GM23248 (cell line): ENCODE measurements around the gene LRRC4B. TPM values are rescaled to one million over a fixed set of nuclear protein-coding genes. Genes with fewer than 3 reads are reported as not detected.

Experiments used
- DNase-seq: peaks from one replicate; pipeline ENCODE4 v3.0.0-alpha.2; 2015
- H2AFZ ChIP-seq: fragments of 200-600 bp; sonication (generic); 2 replicates; pipeline ENCODE4 v1.6.1; 2016; ENCODE audit warnings: antibody characterized with exemption
- H3F3A ChIP-seq: fragments of 200-600 bp; sonication (generic); 2 replicates; pipeline ENCODE4 v1.6.1; 2016; ENCODE audit warnings: mild to moderate bottlenecking, antibody characterized with exemption, mixed run types; ENCODE audit not compliant: insufficient read depth
- H3K27ac ChIP-seq: fragments of 200-600 bp; sonication (generic); 2 replicates; pipeline ENCODE4 v1.5.1; 2016; ENCODE audit warnings: mild to moderate bottlenecking
- H3K27me3 ChIP-seq: fragments of 200-600 bp; sonication (generic); replicated peaks from 2 replicates; pipeline ENCODE4 v1.6.1; 2016; ENCODE audit warnings: mild to moderate bottlenecking; ENCODE audit not compliant: insufficient read depth
- H3K36me3 ChIP-seq: fragments of 200-600 bp; sonication (generic); 2 replicates; pipeline ENCODE4 v1.6.1; 2016; ENCODE audit warnings: low read depth, mild to moderate bottlenecking
- H3K4me1 ChIP-seq: fragments of 200-600 bp; sonication (generic); 2 replicates; pipeline ENCODE4 v1.6.1; 2016; ENCODE audit warnings: mild to moderate bottlenecking; ENCODE audit not compliant: insufficient read depth
- H3K4me2 ChIP-seq: fragments of 200-600 bp; sonication (generic); one replicate; pipeline ENCODE4 v1.6.1; 2016; ENCODE audit warnings: mild to moderate bottlenecking; ENCODE audit not compliant: unreplicated experiment
- H3K4me3 ChIP-seq: fragments of 200-600 bp; sonication (generic); 2 replicates; pipeline ENCODE4 v1.5.1; 2016; ENCODE audit warnings: mild to moderate bottlenecking
- H3K79me2 ChIP-seq: fragments of 200-600 bp; sonication (generic); 2 replicates; pipeline ENCODE4 v1.6.1; 2016; ENCODE audit warnings: mild to moderate bottlenecking; ENCODE audit not compliant: insufficient read depth
- H3K9ac ChIP-seq: fragments of 200-600 bp; sonication (generic); 2 replicates; pipeline ENCODE4 v1.6.1; 2016; ENCODE audit warnings: mild to moderate bottlenecking
- H3K9me2 ChIP-seq: fragments of 200-600 bp; sonication (generic); 2 replicates; pipeline ENCODE4 v1.6.1; 2016; ENCODE audit warnings: mixed run types, mild to moderate bottlenecking, moderate library complexity; ENCODE audit not compliant: insufficient read depth
- H3K9me3 ChIP-seq: fragments of 200-600 bp; sonication (generic); one replicate; pipeline ENCODE4 v1.6.1; 2017; ENCODE audit warnings: low read depth
- H4K20me1 ChIP-seq: fragments of 200-600 bp; sonication (generic); 2 replicates; pipeline ENCODE4 v1.6.0; 2016; ENCODE audit not compliant: insufficient read depth
- EZH2 ChIP-seq: fragments of 200-600 bp; sonication (generic); IDR thresholded peaks from 2 replicates; pipeline ENCODE4 v1.6.1; 2018; ENCODE audit warnings: antibody characterized with exemption, mild to moderate bottlenecking; ENCODE audit not compliant: insufficient read depth, poor library complexity, severe bottlenecking
- EZH2phosphoT487 ChIP-seq: fragments of 200-600 bp; sonication (generic); IDR thresholded peaks from 2 replicates; pipeline ENCODE4 v1.6.1; 2018; ENCODE audit warnings: antibody characterized with exemption, moderate library complexity, mild to moderate bottlenecking, low read depth; ENCODE audit not compliant: insufficient read depth
- whole genome bisulfite sequencing, 2 experiments: methylation state at CpG; one replicate each; pipeline ENCODE4 v1.1.6; 2015 to 2017; ENCODE audit warnings: low lambda C conversion rate in 2 of 2, low coverage in 1 of 2; ENCODE audit errors: missing lambda C conversion rate in 2 of 2; 5-methylcytosine and 5-hydroxymethylcytosine counted together
- in situ Hi-C: fragments of 300-500 bp; cut with MboI; formaldehyde crosslinking; loops from 2 replicates; pipeline ENCODE4 v1.15.0; 2020
- polyA plus RNA-seq: library from polyadenylated mRNA; unstranded; fragments of >200 nt; fragmentation: Nextera tagmentation; extraction: Ambion mirVana; gene quantifications from 2 replicates; pipeline ENCODE4 v1.2.1, GENCODE V29; 2016
- total RNA-seq: library from RNA; depleted of rRNA; stranded (reverse); fragments of >200 nt; shearing (Covaris generic); gene quantifications from 2 replicates; pipeline ENCODE4 v1.2.3, GENCODE V29; 2014

The LRRC4B gene
- total and polyA plus RNA-seq, 2 experiments from 2014 or later, result not detected

- Histone ChIP-seq H2AFZ (no peak overlapping the region), H3K9me3 (no peaks in the 10 kb centered on the region), H3K27ac (no peak overlapping the region), H3K4me2 (no peak overlapping the region), H3K4me3 (no peak overlapping the region), H3K79me2 (no peaks in the 10 kb centered on the region), H4K20me1 (no peaks in the 10 kb centered on the region), H3K27me3 (peaks cover 37% of the 10 kb centered on the region), H3F3A (no peaks in the 10 kb centered on the region), H3K9me2 (no peaks in the 10 kb centered on the region), H3K36me3 (no peaks in the 10 kb centered on the region), H3K9ac (no peak overlapping the region), H3K4me1 (no peaks in the 10 kb centered on the region)
- no peak for DNase-seq
- in situ Hi-C loops, result no loop called here
- TF ChIP-seq EZH2 (no peak), EZH2phosphoT487 (no peak)
- WGBS, 2 experiments, result 16 to 19% methylated on average over 24 to 31 of the region's 36 CpGs
Measured at GRCh38 chr19:50565984-50566903, 2.0 kb downstream of the LRRC4B start.

- H3K27ac ChIP-seq, result no peak overlapping the region
- H3K9ac ChIP-seq, result no peak overlapping the region
- no peak for TF ChIP-seq EZH2
- TF ChIP-seq EZH2phosphoT487, result no peak
- no peak overlapping the region for H2AFZ ChIP-seq
- H3K9me3 ChIP-seq, result no peaks in the 10 kb centered on the region
- DNase-seq, result no peak
- H3K79me2 ChIP-seq, result no peaks in the 10 kb centered on the region
- no peaks in the 10 kb centered on the region for H3K36me3 ChIP-seq
- H3K27me3 ChIP-seq, result peaks cover 44% of the 10 kb centered on the region
- no peaks in the 10 kb centered on the region for H3K4me1 ChIP-seq
- 38 to 49% methylated on average over 19 to 20 of the region's 22 CpGs for WGBS, 2 experiments
- H3K9me2 ChIP-seq, result no peaks in the 10 kb centered on the region
- H3K4me3 ChIP-seq, result no peak overlapping the region
- H3K4me2 ChIP-seq, result no peak overlapping the region
- H4K20me1 ChIP-seq, result no peaks in the 10 kb centered on the region
- H3F3A ChIP-seq, result no peaks in the 10 kb centered on the region
- in situ Hi-C loops, result no loop called here
Measured at GRCh38 chr19:50564229-50565105, 3.8 kb downstream of the LRRC4B start.

GRCh38 chr19:50563597-50563996 is 4.6 kb downstream of the LRRC4B start:
- in situ Hi-C loops, result no loop called here
- peaks cover 44% of the 10 kb centered on the region for H3K27me3 ChIP-seq

GRCh38 chr19:50562996-50563395 is 5.2 kb downstream of the LRRC4B start:
- no peak overlapping the region for H3K4me2 ChIP-seq
- no peaks in the 10 kb centered on the region for H4K20me1 ChIP-seq
- H3K4me1 ChIP-seq, result no peaks in the 10 kb centered on the region
- H3K9ac ChIP-seq, result no peak overlapping the region
- H3K9me2 ChIP-seq, result no peaks in the 10 kb centered on the region
- no peak overlapping the region for H3K27ac ChIP-seq
- H3K79me2 ChIP-seq, result no peaks in the 10 kb centered on the region
- H3K27me3 ChIP-seq, result peaks cover 44% of the 10 kb centered on the region
- TF ChIP-seq EZH2 (no peak), EZH2phosphoT487 (no peak)
- H3K4me3 ChIP-seq, result no peak overlapping the region
- H2AFZ ChIP-seq, result no peak overlapping the region
- WGBS, 2 experiments, result 51% methylated on average over 7 to 9 of the region's 9 CpGs
- H3K9me3 ChIP-seq, result no peaks in the 10 kb centered on the region
- H3F3A ChIP-seq, result no peaks in the 10 kb centered on the region
- in situ Hi-C loops, result no loop called here
- no peaks in the 10 kb centered on the region for H3K36me3 ChIP-seq
- DNase-seq, result no peak

More at GRCh38 chr19:50563597-50563996, 4.6 kb downstream of the LRRC4B start:
- no peak for DNase-seq
- no peak overlapping the region for H2AFZ ChIP-seq
- TF ChIP-seq EZH2phosphoT487 (no peak), EZH2 (no peak)
- H4K20me1 ChIP-seq, result no peaks in the 10 kb centered on the region
- H3F3A ChIP-seq, result no peaks in the 10 kb centered on the region
- H3K9ac ChIP-seq, result no peak overlapping the region
- H3K4me2 ChIP-seq, result no peak overlapping the region
- 33 to 44% methylated on average over 6 of the region's 6 CpGs for WGBS, 2 experiments
- no peaks in the 10 kb centered on the region for H3K4me1 ChIP-seq
- H3K79me2 ChIP-seq, result no peaks in the 10 kb centered on the region
- no peaks in the 10 kb centered on the region for H3K36me3 ChIP-seq
- no peaks in the 10 kb centered on the region for H3K9me2 ChIP-seq
- no peaks in the 10 kb centered on the region for H3K9me3 ChIP-seq
- no peak overlapping the region for H3K27ac ChIP-seq
- H3K4me3 ChIP-seq, result no peak overlapping the region
